Measurements from ENCODE around the gene ADCK2.

The ADCK2 gene

GRCh38 chr7:140670343-140670935 lies 2.3 kb upstream of the ADCK2 start:
- H3K79me2 ChIP-seq (ENCODE audit: low read length), result no peaks in the 10 kb centered on the region
- no peak overlapping the region for H2AFZ ChIP-seq (ENCODE audit: low read depth, low read length)
- no peak overlapping the region for H3K4me2 ChIP-seq (ENCODE audit: low read length)
- no peaks in the 10 kb centered on the region for H3K27me3 ChIP-seq (ENCODE audit: low read depth, low read length)
- no peak for TF ChIP-seq EZH2phosphoT487 (IDR thresholded peaks at IDR 0.05; ENCODE audit: low read depth)
- no peak for TF ChIP-seq CTCF (IDR thresholded peaks at IDR 0.05; ENCODE audit: low read depth, low read length)
- no peak overlapping the region for H3K4me3 ChIP-seq (ENCODE audit: low read length)
- no peak overlapping the region for H3K27ac ChIP-seq (ENCODE audit: low read length)
- H3K9me3 ChIP-seq (ENCODE audit: insufficient read depth, low read length), result no peaks in the 10 kb centered on the region
- no peaks in the 10 kb centered on the region for H4K20me1 ChIP-seq (ENCODE audit: insufficient read depth, low read length)
- H3K4me1 ChIP-seq (ENCODE audit: low read length), result peaks cover 24% of the 10 kb centered on the region
- no peaks in the 10 kb centered on the region for H3K36me3 ChIP-seq (replicated peaks; ENCODE audit: low read depth, low read length)
- H3K9ac ChIP-seq (ENCODE audit: low read length), result no peak overlapping the region

DNA sequence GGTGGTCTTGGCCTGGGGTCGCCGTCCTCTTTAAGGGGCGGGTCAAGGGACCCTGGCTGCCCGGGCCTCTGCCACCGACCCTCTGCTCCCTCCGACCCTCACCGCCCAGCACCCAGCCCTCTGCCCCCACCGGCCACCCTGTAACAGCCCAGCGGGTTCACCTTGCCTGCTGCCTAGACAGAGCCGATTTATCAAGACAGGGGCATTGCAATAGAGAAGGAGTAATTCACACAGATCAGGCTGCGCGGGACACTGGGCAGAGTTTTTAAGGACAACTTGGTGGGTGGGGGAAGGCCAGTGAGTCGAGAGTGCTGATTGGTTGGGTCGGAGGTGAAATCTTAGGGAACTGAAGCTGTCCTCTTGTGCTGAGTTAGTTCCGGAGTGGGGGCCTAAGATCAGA lies 779 bp upstream of the ADCK2 start:
- H3K4me3 ChIP-seq (ENCODE audit: low read length), result peak overlapping the region; percentile 78
- no peak for TF ChIP-seq EZH2phosphoT487 (IDR thresholded peaks at IDR 0.05; ENCODE audit: low read depth)
- no peak for TF ChIP-seq CTCF (IDR thresholded peaks at IDR 0.05; ENCODE audit: low read depth, low read length)
- no peaks in the 10 kb centered on the region for H3K27me3 ChIP-seq (ENCODE audit: low read depth, low read length)
- no peak overlapping the region for H3K27ac ChIP-seq (ENCODE audit: low read length)
- H2AFZ ChIP-seq (ENCODE audit: low read depth, low read length), result peak overlapping the region; percentile 34
- H3K4me2 ChIP-seq (ENCODE audit: low read length), result peak overlapping the region; percentile 71
- no peaks in the 10 kb centered on the region for H3K9me3 ChIP-seq (ENCODE audit: insufficient read depth, low read length)
- H3K79me2 ChIP-seq (ENCODE audit: low read length), result no peaks in the 10 kb centered on the region
- H3K36me3 ChIP-seq (replicated peaks; ENCODE audit: low read depth, low read length), result peaks cover 3% of the 10 kb centered on the region
- H3K9ac ChIP-seq (ENCODE audit: low read length), result 0 out of 2 replicates have a peak overlapping the region, but pooled peaks have one; percentile 28
- peaks cover 39% of the 10 kb centered on the region for H3K4me1 ChIP-seq (ENCODE audit: low read length)
- no peaks in the 10 kb centered on the region for H4K20me1 ChIP-seq (ENCODE audit: insufficient read depth, low read length)

GRCh38 chr7:140673063-140673773 lies 473 bp downstream of the ADCK2 start:
- TF ChIP-seq CTCF (IDR thresholded peaks at IDR 0.05; ENCODE audit: low read depth, low read length), result 0 out of 2 replicates have a peak, but pooled peaks have one; percentile 11
- no peak for TF ChIP-seq EZH2phosphoT487 (IDR thresholded peaks at IDR 0.05; ENCODE audit: low read depth)
- no peaks in the 10 kb centered on the region for H3K27me3 ChIP-seq (ENCODE audit: low read depth, low read length)
- no peaks in the 10 kb centered on the region for H4K20me1 ChIP-seq (ENCODE audit: insufficient read depth, low read length)
- H3K9ac ChIP-seq (ENCODE audit: low read length), result peak overlapping the region; percentile 77
- H3K9me3 ChIP-seq (ENCODE audit: insufficient read depth, low read length), result no peaks in the 10 kb centered on the region
- peaks cover 3% of the 10 kb centered on the region for H3K36me3 ChIP-seq (replicated peaks; ENCODE audit: low read depth, low read length)
- H2AFZ ChIP-seq (ENCODE audit: low read depth, low read length), result peak overlapping the region; percentile 43; the same call in 1 of the 2 replicates
- no peaks in the 10 kb centered on the region for H3K79me2 ChIP-seq (ENCODE audit: low read length)
- H3K4me2 ChIP-seq (ENCODE audit: low read length), result peak overlapping the region; percentile 95
- H3K4me1 ChIP-seq (ENCODE audit: low read length), result peaks cover 39% of the 10 kb centered on the region
- H3K27ac ChIP-seq (ENCODE audit: low read length), result no peak overlapping the region; the same call in 1 of the 2 replicates
- H3K4me3 ChIP-seq (ENCODE audit: low read length), result peak overlapping the region; percentile 78

- Histone ChIP-seq H3K4me2 (ENCODE audit: low read length) (peak overlapping the region; percentile 95), H3K4me3 (ENCODE audit: low read length) (peak overlapping the region; percentile 78), H4K20me1 (ENCODE audit: insufficient read depth, low read length) (no peaks in the 10 kb centered on the region), H2AFZ (ENCODE audit: low read depth, low read length) (0 out of 2 replicates have a peak overlapping the region, but pooled peaks have one; percentile 43), H3K27me3 (ENCODE audit: low read depth, low read length) (no peaks in the 10 kb centered on the region), H3K79me2 (ENCODE audit: low read length) (no peaks in the 10 kb centered on the region), H3K36me3 (replicated peaks; ENCODE audit: low read depth, low read length) (peaks cover 3% of the 10 kb centered on the region), H3K27ac (ENCODE audit: low read length) (peak overlapping the region; percentile 2; the same call in 1 of the 2 replicates), H3K9ac (ENCODE audit: low read length) (peak overlapping the region; percentile 77), H3K9me3 (ENCODE audit: insufficient read depth, low read length) (no peaks in the 10 kb centered on the region), H3K4me1 (ENCODE audit: low read length) (peaks cover 39% of the 10 kb centered on the region)
- TF ChIP-seq EZH2phosphoT487 (IDR thresholded peaks at IDR 0.05; ENCODE audit: low read depth), result no peak
- TF ChIP-seq CTCF (IDR thresholded peaks at IDR 0.05; ENCODE audit: low read depth, low read length), result no peak
Observed at GRCh38 chr7:140673774-140674155, 1.0 kb downstream of the ADCK2 start.

Data from OCI-LY3 (cell line).